ENCODE data around the gene JARID2. TPM values are rescaled to one million over a fixed set of nuclear protein-coding genes. Genes with fewer than 3 reads are reported as not detected.
A peak's percentile ranks its signal among the peaks of the same experiment; 100 is the strongest.

JARID2 gene
- total and polyA plus RNA-seq, 2 of the 8 experiments (the other 6 are each of a cell fraction or from before 2014, with no cell fraction given): 60.1 to 239 TPM

DNA sequence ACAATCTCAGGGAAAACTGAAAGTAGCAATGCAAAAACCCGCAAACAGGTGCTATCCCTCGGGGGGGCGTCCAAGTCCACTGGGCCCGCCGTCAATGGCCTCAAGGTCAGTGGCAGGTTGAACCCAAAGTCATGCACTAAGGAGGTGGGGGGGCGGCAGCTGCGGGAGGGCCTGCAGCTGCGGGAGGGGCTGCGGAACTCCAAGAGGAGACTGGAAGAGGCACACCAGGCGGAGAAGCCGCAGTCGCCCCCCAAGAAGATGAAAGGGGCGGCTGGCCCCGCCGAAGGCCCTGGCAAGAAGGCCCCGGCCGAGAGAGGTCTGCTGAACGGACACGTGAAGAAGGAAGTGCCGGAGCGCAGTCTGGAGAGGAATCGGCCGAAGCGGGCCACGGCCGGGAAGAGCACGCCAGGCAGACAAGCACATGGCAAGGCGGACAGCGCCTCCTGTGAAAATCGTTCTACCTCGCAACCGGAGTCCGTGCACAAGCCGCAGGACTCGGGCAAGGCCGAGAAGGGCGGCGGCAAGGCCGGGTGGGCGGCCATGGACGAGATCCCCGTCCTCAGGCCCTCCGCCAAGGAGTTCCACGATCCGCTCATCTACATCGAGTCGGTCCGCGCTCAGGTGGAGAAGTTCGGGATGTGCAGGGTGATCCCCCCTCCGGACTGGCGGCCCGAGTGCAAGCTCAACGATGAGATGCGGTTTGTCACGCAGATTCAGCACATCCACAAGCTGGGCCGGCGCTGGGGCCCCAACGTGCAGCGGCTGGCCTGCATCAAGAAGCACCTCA, 250.7 kb downstream of the JARID2 start (continued):
- 0 out of 2 replicates have a peak, but pooled peaks have one; percentile 28 for TF ChIP-seq MAX (IDR thresholded peaks at IDR 0.05)
- TF ChIP-seq, protein P1, sequence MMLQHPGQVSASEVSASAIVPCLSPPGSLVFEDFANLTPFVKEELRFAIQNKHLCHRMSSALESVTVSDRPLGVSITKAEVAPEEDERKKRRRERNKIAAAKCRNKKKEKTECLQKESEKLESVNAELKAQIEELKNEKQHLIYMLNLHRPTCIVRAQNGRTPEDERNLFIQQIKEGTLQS (IDR thresholded peaks at IDR 0.05; ENCODE audit: insufficient read depth, low read depth, low read length): no peak
- no peak; a peak in 1 of 3 replicates for TF ChIP-seq POLR2A (IDR thresholded peaks at IDR 0.05; ENCODE audit: control extremely low read depth in 1 of 2, low read depth in 2 of 2, low read length in 2 of 2)
- no peak for TF ChIP-seq EGR1 (IDR thresholded peaks at IDR 0.05; ENCODE audit: borderline replicate concordance, low read depth, low read length)
- TF ChIP-seq POLR2AphosphoS5 (IDR thresholded peaks at IDR 0.05; ENCODE audit: low read depth, low read length): peak; percentile 74; the same call in 1 of the 2 replicates
